Stimulated activated CD8-positive, alpha-beta memory T cell treated with anti-CD3 and anti-CD28 coated beads, Interleukin-7, amount 100 ng/mL, for 1 hour (primary cell): ENCODE data around the gene RHEX.
"Not testable (repeated sequence)": the region's sequence is repeated elsewhere in the genome, so short reads cannot be mapped to it uniquely, and the experiment has no call there.

ENCODE experiments used
- DNase-seq, 2 donors: peaks; one replicate each; pipeline ENCODE4 v3.0.0-alpha.2; 2020; ENCODE audit warnings: low read depth in 2 of 2

Gene RHEX

DNA sequence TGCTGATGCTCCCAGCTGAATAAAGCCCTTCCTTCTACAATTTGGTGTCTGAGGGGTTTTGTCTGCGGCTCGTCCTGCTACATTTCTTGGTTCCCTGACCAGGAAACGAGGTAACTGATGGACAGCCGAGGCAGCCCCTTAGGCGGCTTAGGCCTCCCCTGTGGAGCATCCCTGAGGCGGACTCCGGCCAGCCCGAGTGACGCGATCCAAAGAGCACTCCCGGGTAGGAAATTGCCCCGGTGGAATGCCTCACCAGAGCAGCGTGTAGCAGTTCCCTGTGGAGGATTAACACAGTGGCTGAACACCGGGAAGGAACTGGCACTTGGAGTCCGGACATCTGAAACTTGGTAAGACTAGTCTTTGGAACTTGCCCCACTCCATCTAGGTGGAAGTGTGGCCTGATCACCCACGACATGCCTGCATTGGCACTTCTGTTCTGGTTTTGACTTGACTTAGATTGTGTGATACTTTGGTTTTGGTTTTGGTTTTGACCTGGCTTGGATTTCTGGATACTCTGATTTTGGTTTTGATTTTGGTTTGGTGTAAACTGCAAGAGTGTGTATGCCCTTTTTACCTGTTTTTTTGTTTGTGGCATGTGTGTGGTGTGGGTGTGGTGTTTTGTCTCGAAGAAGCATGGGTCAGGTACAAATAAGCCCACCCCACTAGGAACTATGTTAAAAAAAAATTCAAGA is at the start of gene RHEX:
Gene RHEX, plus strand, starts transcription at position 255 of the 692 bp plus-strand sequence. CDS start 44,656 bp downstream, outside the sequence.
- DNase-seq = not testable (repeated sequence)

DNA sequence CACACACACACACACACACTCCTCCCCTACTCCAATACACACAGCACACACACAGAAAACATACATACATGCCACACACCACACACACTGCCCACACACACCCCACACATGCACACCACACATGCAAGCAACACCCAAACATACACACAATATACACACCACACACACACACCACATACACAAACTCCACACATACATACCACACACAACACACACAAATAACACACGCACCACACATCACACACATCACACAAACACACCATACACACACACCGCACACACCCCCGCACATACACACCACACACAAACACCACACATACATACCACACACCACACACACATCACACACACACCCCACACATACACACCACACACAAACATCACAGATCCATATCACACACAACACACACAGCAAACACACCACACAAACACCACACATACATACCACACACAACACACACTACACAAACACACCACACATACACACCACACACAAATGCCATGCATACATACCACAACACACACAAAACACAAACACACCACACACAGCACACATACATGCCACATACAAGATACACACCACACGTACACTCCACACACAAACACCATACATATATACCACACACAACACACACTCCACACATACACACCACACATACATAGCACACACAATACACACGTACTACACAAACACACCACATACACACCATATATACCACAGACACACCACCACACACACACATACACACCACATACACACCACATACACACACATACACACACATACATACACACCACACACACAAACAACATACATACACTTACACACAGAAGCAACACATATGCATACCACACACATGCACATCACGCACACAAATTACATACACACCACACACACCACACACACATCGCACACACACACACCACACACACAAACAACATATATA is 48.8 kb upstream of the RHEX start:
- DNase-seq = no peak

- no peak for DNase-seq
Measured at GRCh38 chr1:206004826-206005225, 48.1 kb upstream of the RHEX start.

DNA sequence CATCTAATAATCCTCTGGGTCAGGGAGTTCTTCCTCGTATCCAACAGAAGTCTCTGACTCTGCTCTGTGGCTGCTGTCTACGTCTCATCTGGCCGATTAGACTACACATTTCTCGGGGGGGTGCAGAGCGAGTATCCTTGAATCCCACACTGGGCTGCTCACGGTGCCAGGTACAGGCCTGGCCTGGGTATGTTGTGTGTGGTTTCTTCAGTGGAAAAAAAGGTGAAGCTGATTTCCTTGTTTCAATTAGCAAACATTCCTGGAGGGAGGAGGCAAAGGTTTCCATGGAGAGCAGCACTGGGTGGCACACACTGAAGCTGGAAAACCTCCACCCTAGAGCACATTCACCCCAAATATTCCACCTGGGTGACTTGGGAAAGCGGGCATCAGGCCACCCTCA is 47.7 kb upstream of the RHEX start:
- no peak for DNase-seq

DNA sequence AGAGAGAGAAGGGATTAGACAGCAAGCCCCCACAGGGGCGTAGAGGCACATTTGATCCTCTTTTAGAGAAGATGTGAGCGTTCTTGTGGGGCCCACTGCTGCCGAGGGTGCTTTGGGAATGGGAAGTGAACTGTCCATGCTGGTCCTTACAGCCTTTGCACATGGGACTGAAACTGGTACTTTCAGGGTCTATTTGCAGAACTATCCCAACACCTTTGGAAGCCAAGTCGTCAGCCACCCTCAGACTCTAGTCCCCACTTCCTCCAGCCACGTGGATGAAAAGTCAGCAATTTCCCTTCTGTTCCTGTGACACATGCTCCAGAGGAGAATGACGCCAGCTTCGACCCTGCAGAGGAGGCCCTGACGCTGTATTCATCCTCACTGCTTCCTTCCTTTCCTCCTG is 47.2 kb upstream of the RHEX start:
- no peak for DNase-seq

DNA sequence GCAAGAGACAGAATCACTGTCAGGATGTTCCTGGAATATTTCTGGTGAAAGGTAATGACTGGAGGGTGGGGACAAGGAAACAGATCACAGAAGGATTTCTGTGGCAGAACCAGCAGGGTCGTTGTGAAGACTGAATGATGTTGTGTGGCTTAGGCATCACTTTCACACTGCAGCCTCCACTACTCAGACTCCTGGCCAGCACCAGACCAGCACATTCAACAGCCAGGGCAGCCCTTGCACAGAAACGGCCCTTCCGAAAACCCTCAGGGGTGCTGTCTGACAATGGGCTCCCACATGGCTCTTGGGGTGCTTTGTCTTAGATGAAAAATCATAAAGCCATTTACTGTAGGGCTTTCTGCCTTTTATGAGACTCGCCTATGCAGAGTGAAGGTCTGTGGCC is 46.0 kb upstream of the RHEX start:
- no peak for DNase-seq

- DNase-seq = no peak
Measured at GRCh38 chr1:206010060-206010459, 42.9 kb upstream of the RHEX start.

- no peak for DNase-seq
Measured at GRCh38 chr1:206011057-206011456, 41.9 kb upstream of the RHEX start.

- DNase-seq = peak; percentile 5 to 16
Measured at GRCh38 chr1:206012086-206012859, 40.7 kb upstream of the RHEX start.

DNA sequence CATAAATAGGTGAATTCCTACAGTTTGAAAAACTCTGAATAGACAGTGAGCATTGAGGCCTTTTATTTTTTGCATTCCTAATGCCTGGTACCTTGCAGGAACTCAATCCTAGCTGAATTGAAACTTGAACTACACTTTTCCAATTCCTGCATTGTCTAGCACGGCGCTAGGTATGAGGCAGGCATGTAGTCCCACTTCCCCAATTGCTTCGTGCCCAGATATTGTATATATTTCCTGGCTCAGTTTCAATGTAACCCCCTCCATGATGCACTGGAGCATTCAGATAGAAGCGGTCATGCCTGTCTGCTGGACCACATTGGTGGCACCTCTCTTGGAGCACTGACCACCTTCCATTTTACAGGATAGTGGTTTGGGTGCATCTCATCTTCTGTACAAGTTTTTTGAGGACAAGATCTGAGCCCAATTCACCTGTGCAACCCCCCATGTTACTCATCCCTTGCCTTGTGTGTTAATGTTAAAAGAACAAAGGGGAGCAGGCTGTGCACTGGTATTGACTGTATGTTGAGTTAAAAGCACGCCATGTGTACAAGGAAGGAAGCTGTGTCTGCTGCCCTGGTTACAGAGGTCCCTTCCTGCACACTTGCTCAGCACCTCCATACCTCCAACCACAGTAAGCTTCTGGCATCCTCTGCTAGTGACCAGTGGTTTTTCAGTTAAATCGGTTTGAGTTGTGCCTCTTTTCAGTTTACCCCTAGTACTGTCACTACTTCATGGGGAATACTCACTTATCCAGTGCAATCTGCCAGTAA is 39.8 kb upstream of the RHEX start:
- DNase-seq = no peak

- DNase-seq = no peak
Measured at GRCh38 chr1:206014601-206015000, 38.4 kb upstream of the RHEX start.

GRCh38 chr1:206015071-206015470 is 37.9 kb upstream of the RHEX start:
- no peak for DNase-seq

- DNase-seq = no peak
Measured at GRCh38 chr1:206020393-206021007, 32.5 kb upstream of the RHEX start.

DNA sequence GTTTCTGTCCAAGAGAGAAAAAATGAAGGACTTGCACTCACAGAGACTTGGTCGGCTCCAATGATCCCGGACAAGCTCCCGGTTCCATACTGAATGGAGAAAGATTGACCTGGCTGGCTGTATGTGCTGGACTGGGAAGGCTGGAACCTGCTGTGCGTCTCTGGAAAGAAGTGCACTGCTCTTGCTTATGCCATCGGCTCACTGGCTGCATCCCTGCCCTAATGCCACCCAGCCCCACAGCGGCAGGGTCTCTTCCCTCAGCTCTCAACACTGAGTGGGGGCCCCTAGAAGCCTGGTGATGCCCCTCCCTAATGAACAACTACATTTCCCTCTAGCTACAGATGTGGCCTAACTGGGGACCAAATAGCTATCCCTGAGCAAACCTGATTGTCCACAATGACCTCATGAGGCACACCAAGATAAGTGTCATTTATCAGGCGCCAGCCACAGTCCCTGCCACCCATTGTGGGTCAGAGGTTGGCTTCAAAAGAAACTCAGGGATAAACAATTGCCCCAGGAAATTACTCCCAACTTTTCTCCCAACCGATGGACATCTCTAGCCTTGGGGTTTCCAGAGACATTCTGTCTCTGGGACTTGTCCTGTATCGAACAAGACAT is 31.9 kb upstream of the RHEX start:
- no peak for DNase-seq

GRCh38 chr1:206021626-206022365 is 31.2 kb upstream of the RHEX start:
- DNase-seq = no peak

GRCh38 chr1:206022766-206023165 is 30.2 kb upstream of the RHEX start:
- DNase-seq = no peak

DNA sequence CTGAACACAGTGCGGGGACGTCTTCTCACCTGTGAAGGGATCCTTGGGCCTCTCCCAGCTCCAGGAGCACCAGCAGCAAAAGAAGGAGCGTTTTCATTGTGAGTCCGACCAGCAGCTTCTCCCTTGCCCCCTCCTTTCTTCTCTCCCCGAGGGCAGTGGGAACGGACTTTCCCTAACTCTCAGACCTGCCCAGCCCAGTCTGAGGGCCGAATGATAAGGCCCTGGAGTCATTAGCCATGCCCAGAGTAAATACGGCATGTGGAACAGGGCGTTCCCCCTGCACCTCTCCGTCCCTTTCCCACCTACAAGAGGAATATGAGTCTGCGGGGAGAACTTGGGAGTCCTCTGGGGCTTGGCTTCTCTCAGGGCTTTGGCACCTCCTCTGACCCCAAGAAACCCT is 29.3 kb upstream of the RHEX start, which contains the start of gene CTSE:
Gene CTSE, minus strand, starts transcription at position 201 of the 400 bp plus-strand sequence. Its CDS starts 104 bp downstream, at position 97.
- no peak for DNase-seq

GRCh38 chr1:206025283-206025820 is 27.6 kb upstream of the RHEX start:
- DNase-seq = no peak

- no peak for DNase-seq
Measured at GRCh38 chr1:206029484-206029883, 23.5 kb upstream of the RHEX start.
